Fibroblast of mammary gland (primary cell): ENCODE results near the gene SRR.

Experiments
- DNase-seq: peaks from one replicate; pipeline ENCODE4 v3.0.0-alpha.2; 2010; ENCODE audit warnings: low read depth
- H3K4me3 ChIP-seq: 2 replicates; pipeline ENCODE4 v1.5.1; 2011; ENCODE audit warnings: low read depth, mild to moderate bottlenecking, low read length, moderate library complexity; ENCODE audit not compliant: control insufficient read depth
- TF ChIP-seq, protein P1 (sequence below): conservative IDR thresholded peaks from 2 replicates; pipeline ENCODE4 v1.5.1; 2011; ENCODE audit warnings: low read depth, low read length, inconsistent platforms; ENCODE audit not compliant: control insufficient read depth, insufficient read depth

The SRR gene

DNA sequence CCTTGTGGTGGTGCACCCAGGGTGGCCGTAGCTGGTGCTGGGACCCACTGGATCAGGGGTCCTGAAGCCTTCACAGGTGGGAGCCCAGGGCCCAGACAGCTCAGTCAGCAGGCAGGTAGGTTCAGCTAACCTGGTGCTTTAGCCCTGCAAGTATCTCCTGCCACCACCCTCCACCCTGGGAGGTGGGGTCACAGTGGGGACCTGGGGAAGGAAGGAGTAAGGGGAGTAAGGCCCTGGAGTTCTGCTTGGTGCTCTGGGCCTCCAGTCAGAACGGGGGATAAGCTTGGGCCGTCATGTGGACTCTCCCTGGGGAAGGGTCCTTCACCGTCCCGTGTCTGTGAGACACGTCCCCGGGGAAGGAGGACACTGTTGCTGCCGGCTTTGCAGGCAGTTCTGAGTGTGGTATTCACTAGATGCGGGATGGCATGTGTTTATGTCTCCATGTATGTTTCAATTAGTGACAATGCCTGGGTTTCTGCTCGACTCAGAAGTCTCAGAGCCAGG is 54.2 kb downstream of the SRR start:
- no peak overlapping the region for H3K4me3 ChIP-seq
- TF ChIP-seq, protein P1, sequence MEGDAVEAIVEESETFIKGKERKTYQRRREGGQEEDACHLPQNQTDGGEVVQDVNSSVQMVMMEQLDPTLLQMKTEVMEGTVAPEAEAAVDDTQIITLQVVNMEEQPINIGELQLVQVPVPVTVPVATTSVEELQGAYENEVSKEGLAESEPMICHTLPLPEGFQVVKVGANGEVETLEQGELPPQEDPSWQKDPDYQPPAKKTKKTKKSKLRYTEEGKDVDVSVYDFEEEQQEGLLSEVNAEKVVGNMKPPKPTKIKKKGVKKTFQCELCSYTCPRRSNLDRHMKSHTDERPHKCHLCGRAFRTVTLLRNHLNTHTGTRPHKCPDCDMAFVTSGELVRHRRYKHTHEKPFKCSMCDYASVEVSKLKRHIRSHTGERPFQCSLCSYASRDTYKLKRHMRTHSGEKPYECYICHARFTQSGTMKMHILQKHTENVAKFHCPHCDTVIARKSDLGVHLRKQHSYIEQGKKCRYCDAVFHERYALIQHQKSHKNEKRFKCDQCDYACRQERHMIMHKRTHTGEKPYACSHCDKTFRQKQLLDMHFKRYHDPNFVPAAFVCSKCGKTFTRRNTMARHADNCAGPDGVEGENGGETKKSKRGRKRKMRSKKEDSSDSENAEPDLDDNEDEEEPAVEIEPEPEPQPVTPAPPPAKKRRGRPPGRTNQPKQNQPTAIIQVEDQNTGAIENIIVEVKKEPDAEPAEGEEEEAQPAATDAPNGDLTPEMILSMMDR, result no peak
- DNase-seq, result no peak

DNA sequence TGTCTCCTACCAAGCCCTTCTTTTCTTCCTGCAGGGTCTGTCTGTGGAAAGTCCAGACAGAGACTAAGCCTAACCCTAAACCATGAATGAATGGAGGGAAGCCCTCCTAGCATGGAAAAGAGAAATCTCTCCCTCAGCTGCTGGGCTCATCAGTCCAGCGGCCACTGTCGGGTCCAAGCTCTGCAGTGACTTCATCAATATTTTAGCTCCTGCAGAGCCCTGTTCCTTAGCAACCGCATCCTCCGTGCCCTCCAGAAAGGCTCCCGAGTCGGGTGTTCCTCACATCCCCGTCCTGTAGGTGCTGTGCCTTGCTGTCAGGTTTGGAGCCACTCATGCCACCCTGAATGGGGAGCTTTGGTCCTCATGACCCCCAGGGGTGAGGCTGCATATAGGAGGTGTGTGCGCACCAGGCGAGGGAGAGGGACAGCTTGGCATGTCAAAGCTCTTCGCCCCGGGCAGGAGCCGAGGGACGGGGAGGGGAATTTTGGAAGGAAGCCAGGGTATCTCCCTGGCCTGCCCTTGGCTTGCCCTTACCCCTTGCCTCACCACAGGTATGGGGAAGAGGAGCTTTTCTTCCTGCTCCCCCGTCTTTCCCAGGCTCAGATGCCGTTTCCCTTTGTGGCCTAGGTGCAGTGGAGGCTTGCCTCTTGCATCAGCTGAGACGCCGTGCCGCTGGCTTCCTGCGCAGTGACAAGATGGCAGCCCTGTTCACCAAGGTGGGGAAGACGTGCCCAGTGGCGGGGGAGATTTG is 57.4 kb downstream of the SRR start:
- DNase-seq, result no peak
- H3K4me3 ChIP-seq, result no peak overlapping the region
- TF ChIP-seq, protein P1, result no peak

DNA sequence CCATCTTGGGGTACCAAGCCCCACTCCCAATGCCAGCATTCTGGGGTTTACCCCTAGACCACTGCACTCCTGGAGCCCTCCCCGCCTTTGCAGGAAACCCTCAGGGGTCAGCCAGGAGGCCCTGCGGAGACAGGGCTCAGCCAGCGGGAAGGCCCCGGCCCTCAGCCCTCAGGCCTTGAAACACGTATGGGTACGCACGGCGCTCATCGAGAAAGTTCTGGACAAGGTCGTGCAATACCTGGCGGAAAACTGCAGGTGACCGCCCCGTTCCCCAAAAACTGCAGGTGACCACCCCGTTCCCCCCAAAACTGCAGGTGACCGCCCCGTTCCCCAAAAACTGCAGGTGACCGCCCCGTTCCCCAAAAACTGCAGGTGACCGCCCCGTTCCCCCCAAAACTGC is 58.3 kb downstream of the SRR start:
- TF ChIP-seq, protein P1, result no peak
- no peak overlapping the region for H3K4me3 ChIP-seq

DNA sequence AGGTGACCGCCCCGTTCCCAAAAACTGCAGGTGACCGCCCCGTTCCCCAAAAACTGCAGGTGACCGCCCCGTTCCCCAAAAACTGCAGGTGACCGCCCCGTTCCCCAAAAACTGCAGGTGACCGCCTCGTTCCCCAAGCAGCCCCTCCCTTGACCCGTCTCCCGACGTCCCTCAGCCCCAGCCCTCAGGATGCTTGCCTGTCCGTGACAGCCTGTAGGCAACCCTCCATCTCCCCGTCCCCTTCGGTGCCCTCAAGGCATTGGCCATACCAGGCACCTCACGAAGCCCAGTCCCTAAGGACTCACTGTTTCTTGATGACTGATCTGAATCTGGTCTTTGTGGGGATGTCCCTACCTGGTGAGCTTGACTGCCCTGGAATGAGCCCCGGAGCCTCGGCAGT is 58.7 kb downstream of the SRR start:
- DNase-seq, result no peak
- TF ChIP-seq, protein P1, result no peak
- no peak overlapping the region for H3K4me3 ChIP-seq

More for the DNA sequence above, 58.3 kb downstream of the SRR start:
- no peak for DNase-seq

DNA sequence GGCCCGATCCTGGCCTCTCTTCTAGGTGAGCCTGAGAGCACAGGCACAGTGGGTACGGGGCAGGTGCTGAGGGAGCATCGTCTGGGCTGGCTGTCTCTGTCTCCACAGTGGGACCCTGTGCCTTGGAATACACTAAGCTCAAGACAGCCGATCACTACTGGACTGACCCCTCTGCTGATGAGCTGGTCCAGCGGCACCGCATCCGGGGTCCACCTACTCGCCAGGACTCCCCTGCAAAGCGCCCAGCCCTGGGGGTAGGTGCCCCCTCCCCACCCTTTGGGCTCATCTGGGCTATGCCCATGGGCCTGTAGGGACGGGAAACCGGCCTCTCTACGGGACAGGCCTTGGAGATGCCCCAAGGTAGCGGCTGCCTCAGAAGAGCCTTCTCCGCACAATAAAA is 59.1 kb downstream of the SRR start:
- DNase-seq, result no peak
- no peak overlapping the region for H3K4me3 ChIP-seq
- TF ChIP-seq, protein P1, result no peak

DNA sequence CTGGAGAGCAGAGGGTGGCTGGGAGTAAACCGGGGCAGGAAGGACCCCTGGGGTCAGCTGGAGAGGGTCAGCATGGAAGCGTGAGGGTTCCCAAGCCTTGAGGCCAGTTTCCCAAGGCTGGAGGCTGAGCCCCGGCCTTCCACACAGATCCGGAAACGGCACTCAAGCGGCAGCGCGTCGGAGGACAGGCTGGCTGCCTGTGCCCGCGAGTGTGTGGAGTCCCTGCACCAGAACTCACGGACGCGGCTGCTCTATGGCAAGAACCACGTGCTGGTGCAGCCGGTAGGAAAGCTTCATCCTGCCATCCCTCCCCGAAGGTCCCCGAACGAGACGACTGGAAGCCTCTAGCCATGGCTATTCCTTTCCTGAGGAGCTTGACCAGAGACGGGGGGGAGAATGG is 59.6 kb downstream of the SRR start:
- TF ChIP-seq, protein P1, result no peak
- DNase-seq, result no peak
- H3K4me3 ChIP-seq, result no peak overlapping the region
